ENCODE measurements around the gene CYCS.
"Not testable (repeated sequence)": the region's sequence is repeated elsewhere in the genome, so short reads cannot be mapped to it uniquely, and the experiment has no call there.

The CYCS gene

DNA sequence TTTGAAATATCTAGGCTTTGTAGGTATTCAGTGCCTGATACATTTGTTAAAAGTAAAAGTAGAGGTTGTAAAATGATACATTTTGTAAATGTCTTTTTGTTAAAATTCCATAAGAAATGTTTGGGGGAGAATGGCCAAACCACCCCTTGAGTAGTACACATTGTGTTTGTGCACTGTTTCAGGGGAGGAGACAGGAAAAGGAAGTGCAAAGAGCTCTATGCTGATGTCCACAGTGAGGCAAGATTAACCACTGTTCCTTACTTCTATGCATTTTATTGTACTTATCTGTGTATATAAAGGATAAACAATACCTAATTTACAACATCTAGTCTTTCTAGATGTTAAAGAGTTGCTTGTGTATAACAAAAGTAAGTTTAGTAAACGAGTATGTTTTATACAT is 7.4 kb upstream of the CYCS start:
- Mint-ChIP-seq H3K27ac (no peak overlapping the region), H3K4me1 (peaks cover 18% of the 10 kb centered on the region), H3K4me3 (no peak overlapping the region), H3K27me3 (no peaks in the 10 kb centered on the region), H3K36me3 (peaks cover 10% of the 10 kb centered on the region), H3K9me3 (no peaks in the 10 kb centered on the region)
- no peak for ATAC-seq

DNA sequence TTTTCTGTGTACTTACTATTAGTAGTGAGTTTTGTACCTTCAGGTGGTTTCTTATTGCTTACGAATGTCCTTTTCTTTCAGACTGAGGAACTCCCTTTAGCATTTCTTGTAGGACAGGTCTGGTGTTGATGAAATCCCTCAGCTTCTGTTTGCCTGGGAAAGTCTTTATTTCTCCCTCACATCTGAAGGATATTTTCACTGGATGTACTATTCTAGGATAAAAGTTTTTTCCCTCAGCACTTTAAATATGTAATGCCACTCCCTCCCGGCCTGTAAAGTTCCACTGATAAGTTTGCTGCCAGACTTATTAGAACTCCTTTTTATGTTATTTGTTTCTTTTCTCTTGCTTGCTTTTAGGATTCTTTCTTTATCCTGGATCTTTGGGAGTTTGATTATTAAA is 1.7 kb upstream of the CYCS start:
- peaks cover 21% of the 10 kb centered on the region for H3K36me3 Mint-ChIP-seq
- H3K27me3 Mint-ChIP-seq, result no peaks in the 10 kb centered on the region
- no peak for ATAC-seq
- H3K4me1 Mint-ChIP-seq, result peaks cover 29% of the 10 kb centered on the region
- H3K4me3 Mint-ChIP-seq, result no peak overlapping the region
- H3K27ac Mint-ChIP-seq, result peak overlapping the region; percentile 14
- H3K9me3 Mint-ChIP-seq, result no peaks in the 10 kb centered on the region

DNA sequence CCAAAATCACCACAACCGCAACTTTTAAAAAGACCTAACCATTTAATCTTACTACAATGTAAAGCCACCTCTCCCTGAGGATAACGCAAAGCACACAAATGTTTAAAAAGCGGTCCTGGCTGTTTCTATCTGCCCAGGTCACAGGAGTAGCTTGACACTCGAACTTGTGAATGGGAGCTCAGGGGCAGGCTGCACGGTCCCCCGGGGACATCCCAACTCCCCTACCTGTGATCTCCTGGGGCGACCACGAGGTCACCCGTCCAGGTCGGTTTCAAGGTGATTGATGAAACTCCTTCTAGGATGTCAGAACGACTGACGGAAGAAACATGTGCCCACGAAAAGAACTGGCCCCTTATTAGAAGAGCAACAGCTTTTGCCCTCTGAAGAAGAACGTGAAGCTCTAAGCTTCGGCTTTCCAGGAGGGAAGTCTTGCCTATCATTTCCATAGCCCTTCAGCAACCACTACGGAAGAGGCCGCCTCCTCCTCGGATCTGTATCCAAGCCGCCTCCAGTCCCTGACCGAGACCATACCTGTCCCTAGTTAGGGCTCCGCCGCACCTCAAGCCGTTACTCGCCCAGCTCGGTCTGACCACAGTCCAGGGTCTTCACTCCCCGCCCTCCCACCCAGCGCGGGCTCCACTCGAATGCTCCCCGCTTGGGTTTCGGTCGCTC is 459 bp downstream of the CYCS start:
- H3K36me3 Mint-ChIP-seq, result peaks cover 32% of the 10 kb centered on the region
- peaks cover 32% of the 10 kb centered on the region for H3K4me1 Mint-ChIP-seq
- H3K27ac Mint-ChIP-seq, result peak overlapping the region; percentile 98
- H3K4me3 Mint-ChIP-seq, result peak overlapping the region; percentile 93
- H3K9me3 Mint-ChIP-seq, result no peaks in the 10 kb centered on the region
- H3K27me3 Mint-ChIP-seq, result no peaks in the 10 kb centered on the region
- ATAC-seq, result peak; percentile 28

- H3K9me3 Mint-ChIP-seq, result no peaks in the 10 kb centered on the region
- H3K4me1 Mint-ChIP-seq, result peaks cover 36% of the 10 kb centered on the region
- H3K36me3 Mint-ChIP-seq, result peaks cover 34% of the 10 kb centered on the region
- no peak for ATAC-seq
- no peak overlapping the region for H3K27ac Mint-ChIP-seq
- no peaks in the 10 kb centered on the region for H3K27me3 Mint-ChIP-seq
- H3K4me3 Mint-ChIP-seq, result no peak overlapping the region
These were observed 2.7 kb downstream of the CYCS start for GRCh38 chr7:25122373-25122772.

- Mint-ChIP-seq H3K4me1 (peaks cover 44% of the 10 kb centered on the region), H3K4me3 (no peak overlapping the region), H3K36me3 (peaks cover 38% of the 10 kb centered on the region), H3K27ac (no peak overlapping the region), H3K9me3 (no peaks in the 10 kb centered on the region), H3K27me3 (no peaks in the 10 kb centered on the region)
- no peak for ATAC-seq
These were observed 3.5 kb downstream of the CYCS start for GRCh38 chr7:25121599-25121998.

DNA sequence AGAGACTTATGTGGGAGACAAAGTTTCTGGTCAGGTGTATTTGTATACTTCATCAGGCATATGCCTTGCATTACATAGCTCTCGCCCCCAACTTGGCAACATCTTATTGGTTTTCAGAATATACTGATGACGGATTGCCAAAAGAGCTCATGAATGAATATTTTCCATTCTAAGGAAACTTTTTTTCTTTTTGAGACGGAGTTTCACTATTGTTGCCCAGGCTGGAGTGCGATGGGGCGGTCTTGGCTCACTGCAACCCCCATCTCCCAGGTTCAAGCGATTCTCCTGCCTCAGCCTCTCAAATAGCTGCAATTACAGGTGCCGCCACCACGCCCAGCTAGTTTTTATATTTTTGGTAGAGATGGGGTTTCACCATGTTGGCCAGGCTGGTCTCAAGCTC is 6.0 kb downstream of the CYCS start:
- ATAC-seq, result no peak
- Mint-ChIP-seq H3K27ac (peak overlapping the region; percentile 92), H3K4me1 (peaks cover 42% of the 10 kb centered on the region), H3K36me3 (peaks cover 36% of the 10 kb centered on the region), H3K27me3 (no peaks in the 10 kb centered on the region), H3K9me3 (no peaks in the 10 kb centered on the region), H3K4me3 (no peak overlapping the region)

GRCh38 chr7:25118048-25118753 is 6.9 kb downstream of the CYCS start:
- Mint-ChIP-seq H3K4me1 (peaks cover 34% of the 10 kb centered on the region), H3K4me3 (peak overlapping the region; percentile 79), H3K36me3 (peaks cover 29% of the 10 kb centered on the region), H3K9me3 (no peaks in the 10 kb centered on the region), H3K27me3 (no peaks in the 10 kb centered on the region), H3K27ac (peak overlapping the region; percentile 92)
- ATAC-seq, result peak; percentile 68

GRCh38 chr7:25117226-25118047 is 7.6 kb downstream of the CYCS start:
- H3K36me3 Mint-ChIP-seq, result peaks cover 30% of the 10 kb centered on the region
- H3K9me3 Mint-ChIP-seq, result no peaks in the 10 kb centered on the region
- peak; percentile 96 for ATAC-seq
- peak overlapping the region; percentile 79 for H3K4me3 Mint-ChIP-seq
- H3K4me1 Mint-ChIP-seq, result peaks cover 33% of the 10 kb centered on the region
- H3K27me3 Mint-ChIP-seq, result no peaks in the 10 kb centered on the region
- peak overlapping the region; percentile 92 for H3K27ac Mint-ChIP-seq

DNA sequence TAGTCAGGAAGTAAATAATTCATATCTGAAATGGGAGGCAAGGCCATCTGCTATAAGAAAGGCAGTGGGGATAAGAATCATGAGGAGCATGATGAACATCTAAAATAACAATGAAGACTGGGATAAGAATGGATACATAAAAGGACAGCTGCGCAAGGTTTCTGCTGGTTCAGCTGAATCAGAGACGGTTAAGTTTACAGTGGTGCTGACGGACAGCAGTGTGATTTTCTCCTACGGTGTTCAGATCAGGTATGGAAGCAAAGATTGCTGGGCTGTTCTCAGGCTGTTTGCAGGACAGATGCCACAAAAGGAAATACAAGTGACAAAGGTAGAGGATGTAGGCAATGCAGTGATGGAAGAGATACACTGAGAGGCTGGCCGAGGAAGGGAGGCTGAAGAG is 8.4 kb downstream of the CYCS start:
- no peak for ATAC-seq
- Mint-ChIP-seq H3K36me3 (peaks cover 25% of the 10 kb centered on the region), H3K4me1 (peaks cover 25% of the 10 kb centered on the region), H3K4me3 (peak overlapping the region; percentile 79), H3K9me3 (no peaks in the 10 kb centered on the region), H3K27ac (peak overlapping the region; percentile 92), H3K27me3 (no peaks in the 10 kb centered on the region)

DNA sequence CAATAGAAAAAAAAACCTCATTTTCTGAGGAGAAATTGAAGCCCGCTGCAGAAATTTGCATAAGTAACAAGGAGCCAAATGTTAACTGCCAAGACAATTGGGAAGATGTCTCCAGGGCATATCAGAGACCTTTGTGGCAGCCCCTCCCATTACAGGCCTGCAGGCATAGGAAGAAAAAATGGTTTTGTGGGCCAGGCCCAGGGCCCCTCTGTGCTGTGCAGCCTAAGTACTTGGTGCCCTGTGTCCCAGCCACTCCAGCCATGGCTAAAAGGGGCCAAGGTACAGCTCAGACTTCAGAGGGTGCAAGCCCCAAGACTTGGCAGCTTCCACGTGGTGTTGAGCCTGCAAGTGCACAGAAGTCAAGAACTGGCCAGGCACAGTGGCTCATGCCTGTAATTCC is 14.5 kb downstream of the CYCS start:
- not testable (repeated sequence) for H3K27me3 Mint-ChIP-seq, ATAC-seq

GRCh38 chr7:25109276-25109675 is 15.8 kb downstream of the CYCS start:
- Mint-ChIP-seq H3K4me1 (no peaks in the 10 kb centered on the region), H3K9me3 (no peaks in the 10 kb centered on the region), H3K27me3 (no peaks in the 10 kb centered on the region), H3K27ac (no peak overlapping the region), H3K36me3 (peaks cover 5% of the 10 kb centered on the region), H3K4me3 (no peak overlapping the region)
- ATAC-seq, result no peak

More for the DNA sequence above, 14.5 kb downstream of the CYCS start:
- not testable (repeated sequence) for H3K4me1 Mint-ChIP-seq, H3K4me3 Mint-ChIP-seq, H3K9me3 Mint-ChIP-seq, H3K36me3 Mint-ChIP-seq, H3K27ac Mint-ChIP-seq

- H3K4me3 Mint-ChIP-seq, result no peak overlapping the region
- no peaks in the 10 kb centered on the region for H3K27me3 Mint-ChIP-seq
- H3K4me1 Mint-ChIP-seq, result peaks cover 6% of the 10 kb centered on the region
- no peak overlapping the region for H3K27ac Mint-ChIP-seq
- ATAC-seq, result no peak
- no peaks in the 10 kb centered on the region for H3K36me3 Mint-ChIP-seq
- H3K9me3 Mint-ChIP-seq, result no peaks in the 10 kb centered on the region
These were observed 19.1 kb downstream of the CYCS start for GRCh38 chr7:25105911-25106310.

GRCh38 chr7:25103773-25104172 is 21.3 kb downstream of the CYCS start:
- Mint-ChIP-seq H3K36me3 (no peaks in the 10 kb centered on the region), H3K27ac (no peak overlapping the region), H3K4me3 (no peak overlapping the region), H3K9me3 (no peaks in the 10 kb centered on the region), H3K4me1 (peaks cover 6% of the 10 kb centered on the region), H3K27me3 (no peaks in the 10 kb centered on the region)
- no peak for ATAC-seq

- no peaks in the 10 kb centered on the region for H3K27me3 Mint-ChIP-seq
- H3K4me1 Mint-ChIP-seq, result peaks cover 6% of the 10 kb centered on the region
- H3K9me3 Mint-ChIP-seq, result no peaks in the 10 kb centered on the region
- no peak for ATAC-seq
- no peaks in the 10 kb centered on the region for H3K36me3 Mint-ChIP-seq
- H3K27ac Mint-ChIP-seq, result no peak overlapping the region
- no peak overlapping the region for H3K4me3 Mint-ChIP-seq
These were observed 23.2 kb downstream of the CYCS start for GRCh38 chr7:25101817-25102216.

Measured in stimulated activated memory B cell treated with anti-CD40 and anti-IgM and Interleukin-4, amounts not matched to agents 10 μg/mL and 1 μg/mL and 100 μg/mL, for 72 hours (primary cell).